Midbrain (tissue), 1 donor: ENCODE results near the gene OGDHL.
"Not testable (repeated sequence)": the region's sequence is repeated elsewhere in the genome, so short reads cannot be mapped to it uniquely, and the experiment has no call there.

Experiments used
- DNase-seq: peaks from one replicate; lab custom pipeline; 2025; lab: John Stamatoyannopoulos, UW

Gene OGDHL

DNA sequence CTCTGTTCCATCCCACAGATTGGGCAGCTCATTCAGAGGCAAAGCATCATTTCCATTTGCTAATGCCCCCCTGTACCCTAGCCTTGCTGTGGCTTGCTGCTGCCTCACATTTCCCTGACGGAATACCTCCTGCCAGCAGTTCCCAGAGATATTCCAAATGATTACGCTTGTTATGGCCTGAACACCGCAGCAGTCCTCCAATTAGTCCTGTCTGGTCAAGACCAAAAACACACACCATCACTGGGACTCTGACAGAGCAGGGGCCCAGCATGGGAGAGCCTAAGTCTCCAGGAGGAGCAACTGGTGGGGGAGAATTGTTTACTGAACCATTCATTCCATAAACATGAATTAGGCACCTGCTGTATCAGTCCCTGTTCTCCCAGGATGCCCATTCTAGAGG is 6.1 kb downstream of the OGDHL start:
- DNase-seq: no peak

DNA sequence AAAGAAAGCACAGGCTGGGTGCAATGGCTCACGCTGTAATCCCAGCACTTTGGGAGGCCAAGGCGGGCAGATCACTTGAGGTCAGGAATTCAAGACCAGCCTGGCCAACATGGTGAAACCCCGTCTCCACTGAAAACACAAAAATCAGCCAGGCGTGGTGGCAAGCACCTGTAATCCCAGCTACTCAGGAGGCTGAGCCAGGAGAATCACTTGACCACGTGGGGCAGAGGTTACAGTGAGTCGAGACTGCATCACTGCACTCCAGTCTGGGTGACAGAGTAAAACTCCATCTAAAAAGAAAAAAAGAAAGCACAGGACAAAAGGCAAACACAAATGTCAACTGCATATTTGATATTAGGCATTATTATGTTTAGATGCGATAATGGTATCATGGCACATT is 7.2 kb downstream of the OGDHL start:
- DNase-seq: not testable (repeated sequence)

DNA sequence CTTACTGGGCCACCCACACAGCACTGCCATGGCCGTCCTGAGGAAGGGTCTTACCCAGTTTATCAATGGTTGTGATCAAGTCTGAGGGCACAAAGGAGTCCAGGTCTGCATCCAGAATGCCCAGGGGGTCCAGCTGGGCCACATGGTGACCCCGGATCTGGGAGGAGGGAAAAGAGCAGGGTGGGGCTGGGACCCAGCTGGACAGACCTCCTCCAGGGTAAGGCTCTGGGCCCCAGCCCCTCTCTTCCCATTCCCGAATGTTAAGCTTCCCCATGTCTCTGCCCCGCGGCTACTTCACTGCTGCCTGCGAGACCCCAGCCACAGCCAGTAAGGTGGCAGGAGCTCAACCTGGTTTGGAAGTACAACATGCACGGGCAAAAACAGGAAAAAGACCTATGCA is 9.5 kb downstream of the OGDHL start:
- no peak for DNase-seq

DNA sequence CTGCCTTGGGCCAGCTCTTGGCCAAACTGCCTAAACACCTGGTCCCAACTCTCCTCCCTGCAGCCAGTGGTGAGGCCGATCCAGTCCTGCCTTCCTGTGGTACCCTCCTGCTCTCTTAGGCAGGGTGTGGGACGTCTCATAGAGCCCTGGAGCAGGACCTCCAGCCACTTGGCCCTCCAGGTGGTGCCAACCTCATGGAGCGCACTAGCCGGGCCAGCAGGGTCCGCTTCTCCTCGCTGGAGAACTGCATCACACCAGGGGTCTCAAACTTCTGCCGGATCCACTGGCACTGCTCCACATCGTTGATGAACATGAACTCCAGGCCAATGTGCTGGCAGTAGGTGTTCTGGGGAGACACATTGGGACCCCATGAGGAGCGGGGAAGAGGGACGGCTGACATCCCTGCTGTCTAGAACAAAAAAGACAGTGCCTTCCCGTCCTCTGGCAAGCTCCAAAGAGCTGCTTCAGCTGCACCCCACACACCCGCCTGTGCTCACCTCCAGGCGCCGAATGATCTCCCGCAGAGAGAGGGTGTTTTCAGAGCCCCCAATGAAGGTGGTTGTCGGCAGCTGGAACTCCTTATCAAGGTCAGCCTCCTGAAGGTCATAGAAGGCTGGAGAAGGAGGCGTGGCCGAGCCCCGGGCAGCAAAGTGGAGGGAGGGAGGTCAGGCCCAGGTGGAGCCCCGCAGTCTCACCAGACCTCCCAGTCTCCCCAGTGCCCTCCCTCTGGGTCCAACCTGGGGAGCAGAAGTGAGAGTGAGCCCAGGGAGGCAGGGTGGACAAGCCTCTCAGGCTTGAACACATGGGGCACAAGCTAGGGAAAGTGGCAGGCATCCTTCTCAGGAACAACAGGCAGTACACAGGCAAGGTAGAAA is 10.2 kb downstream of the OGDHL start:
- DNase-seq: no peak

DNA sequence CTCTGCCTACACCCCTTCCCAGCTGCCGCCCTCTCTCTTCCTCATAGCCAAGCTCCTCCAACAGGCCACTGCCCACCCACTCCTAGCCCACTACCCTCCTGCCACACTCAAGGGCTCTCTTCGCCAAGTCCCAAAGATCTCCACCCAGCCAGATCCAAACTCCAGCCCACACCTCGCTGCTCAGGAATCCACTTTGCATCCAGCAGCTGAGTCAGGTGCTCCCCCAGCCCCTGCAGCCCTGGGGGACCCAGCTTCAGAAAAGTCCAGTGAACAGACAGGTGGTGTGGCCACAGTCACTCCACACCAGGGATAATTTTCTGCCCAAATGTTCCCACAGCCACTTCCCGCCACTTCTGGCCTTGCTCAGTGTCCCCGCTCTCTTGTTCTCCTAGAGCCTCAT is 10.9 kb downstream of the OGDHL start:
- no peak for DNase-seq

DNA sequence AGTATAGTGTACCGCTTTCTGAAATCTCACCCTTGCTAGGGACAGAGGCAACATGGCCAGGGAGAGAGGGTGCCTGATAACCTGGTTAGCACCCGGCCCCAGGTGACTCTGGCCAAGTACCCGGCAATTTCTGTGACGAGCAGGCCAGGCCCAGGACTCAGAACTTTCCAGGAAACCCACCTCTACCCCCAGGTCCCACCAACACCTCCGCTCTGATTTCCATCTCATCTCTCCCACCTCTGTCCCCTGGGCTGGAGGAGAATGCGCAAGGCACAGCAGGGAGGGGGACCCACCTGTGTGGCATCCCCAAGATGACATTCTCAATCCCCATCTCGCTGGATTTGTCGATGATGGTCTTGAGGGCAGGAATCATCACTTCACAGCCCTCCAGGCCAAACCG is 11.6 kb downstream of the OGDHL start:
- no peak for DNase-seq

DNA sequence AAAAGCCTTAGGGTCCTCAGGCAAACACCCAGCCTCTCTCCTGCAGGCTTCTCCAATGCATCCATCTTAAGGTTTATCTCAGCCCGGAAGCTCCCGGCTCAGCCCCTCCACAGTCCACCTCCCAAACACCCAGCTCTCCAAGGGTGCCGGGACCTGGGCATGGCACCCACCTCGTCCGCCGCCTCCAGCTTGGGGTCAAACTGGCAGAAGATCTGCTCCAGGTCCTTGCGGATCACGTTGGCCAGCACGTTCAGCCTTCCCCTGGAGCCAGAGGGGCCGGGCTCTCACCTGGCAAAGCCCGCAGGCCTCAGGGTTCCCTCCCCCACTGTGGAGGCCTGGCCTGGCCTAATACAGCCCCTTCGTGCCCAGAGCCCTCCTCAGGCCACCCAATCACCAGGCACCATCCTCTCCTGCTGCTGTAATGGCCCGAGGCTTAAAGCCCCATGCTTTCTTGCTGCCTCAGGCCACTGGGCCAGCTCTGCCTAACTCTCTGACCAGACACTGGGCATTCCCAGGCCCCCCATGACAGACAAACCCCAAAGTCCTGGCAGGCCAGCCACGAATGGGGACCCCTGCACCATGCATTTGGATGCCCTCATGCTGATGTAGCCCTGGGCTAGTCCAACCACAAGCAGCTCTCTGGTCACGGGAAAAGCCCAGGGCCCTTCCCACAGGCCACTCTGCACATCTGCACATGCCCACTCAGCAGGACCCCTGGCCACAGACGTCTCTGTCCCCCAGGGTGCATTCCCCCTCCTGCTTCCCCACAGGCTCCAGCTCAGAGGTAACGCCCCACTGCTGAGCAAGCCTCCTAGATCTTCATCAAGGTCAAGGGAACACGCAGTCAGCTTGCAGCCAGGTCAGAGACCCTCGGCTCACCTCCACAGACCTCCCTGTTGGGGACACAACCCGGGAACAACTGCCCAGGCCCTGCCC is 12.3 kb downstream of the OGDHL start:
- DNase-seq: no peak

DNA sequence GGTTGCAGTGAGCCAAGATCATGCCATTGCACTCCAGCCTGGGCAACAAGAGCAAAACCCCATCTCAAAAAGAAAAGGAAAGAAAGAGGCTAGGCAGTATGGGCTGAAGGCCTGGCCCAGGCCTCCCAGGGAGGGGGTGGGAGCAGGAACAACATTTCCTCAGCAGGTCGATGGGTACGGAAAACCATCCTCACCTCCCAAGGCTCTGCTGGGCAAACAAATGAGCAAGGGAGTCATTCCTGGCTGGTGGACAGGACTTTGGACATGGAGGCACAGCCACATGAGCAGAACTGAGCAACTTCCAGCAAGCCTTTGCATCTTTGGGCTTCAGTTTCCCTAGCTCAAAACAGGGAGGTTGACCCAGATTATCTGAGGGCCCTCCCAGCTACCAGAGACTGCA is 13.0 kb downstream of the OGDHL start:
- no peak for DNase-seq

DNA sequence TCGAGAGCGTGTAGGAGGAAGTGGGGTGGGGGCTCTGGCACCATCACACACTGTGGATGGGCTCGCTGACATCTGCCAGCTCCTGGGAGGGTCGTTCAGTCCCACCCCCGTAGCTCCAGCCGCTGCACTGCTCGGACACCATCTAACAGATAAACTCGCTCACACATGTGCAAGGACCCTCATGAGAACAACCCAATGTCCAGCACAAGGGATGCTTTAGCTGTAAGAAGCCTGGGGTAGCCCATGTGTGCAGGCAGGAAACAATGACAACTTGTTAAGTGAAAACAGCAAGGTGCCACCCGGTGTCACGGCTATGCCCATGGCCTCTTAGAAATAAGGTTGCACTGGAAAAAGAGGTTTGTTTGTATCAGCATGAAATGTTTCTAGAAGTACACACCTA is 14.1 kb downstream of the OGDHL start:
- DNase-seq: no peak

DNA sequence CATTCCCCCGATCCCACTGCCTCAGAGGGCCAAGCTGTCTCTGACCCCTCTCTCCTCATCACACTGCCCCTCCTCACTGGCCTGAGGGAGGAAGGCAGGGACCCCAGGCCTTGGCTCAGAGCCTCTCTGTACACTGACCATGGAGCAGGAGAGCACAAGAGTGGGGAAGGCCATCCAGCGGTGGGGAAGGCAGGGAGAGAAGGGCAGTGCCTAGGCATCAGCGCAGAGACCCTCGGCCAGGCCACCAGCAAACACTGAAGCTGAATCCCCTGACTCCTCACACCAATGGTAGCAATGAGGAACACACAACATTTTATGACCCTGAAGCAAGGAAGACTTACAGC is 14.8 kb downstream of the OGDHL start:
- DNase-seq: no peak

DNA sequence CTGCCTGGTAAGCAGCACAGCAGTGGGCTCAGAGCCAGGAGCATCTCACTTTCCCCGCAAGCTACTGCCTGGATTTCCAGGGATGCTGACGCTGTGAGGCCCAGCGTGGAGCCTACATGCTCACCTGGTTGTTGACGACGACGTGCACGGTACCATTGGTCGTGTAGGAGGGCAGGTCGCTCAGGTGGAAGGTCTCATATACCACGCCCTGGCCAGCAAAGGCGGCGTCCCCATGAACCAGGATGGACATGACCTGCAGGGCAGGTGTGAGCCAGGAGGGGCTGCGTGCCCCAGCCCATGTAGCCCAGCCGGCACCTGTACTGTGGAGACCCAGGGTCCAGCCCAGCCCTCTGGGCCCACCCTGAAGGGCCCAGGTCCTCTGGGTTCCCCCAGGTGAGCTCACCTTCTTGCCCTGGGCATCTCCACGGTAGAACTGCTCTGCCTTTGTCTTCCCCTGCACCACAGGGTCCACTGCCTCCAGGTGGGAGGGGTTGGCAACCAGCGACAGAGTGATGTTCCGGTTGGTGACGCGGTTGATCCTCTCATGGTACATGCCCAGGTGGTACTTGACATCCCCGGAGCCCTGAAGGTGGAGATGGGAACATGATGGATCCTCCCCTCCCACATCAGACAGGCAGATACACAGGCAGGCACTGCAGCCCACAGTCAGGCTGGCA is 15.4 kb downstream of the OGDHL start:
- no peak for DNase-seq

DNA sequence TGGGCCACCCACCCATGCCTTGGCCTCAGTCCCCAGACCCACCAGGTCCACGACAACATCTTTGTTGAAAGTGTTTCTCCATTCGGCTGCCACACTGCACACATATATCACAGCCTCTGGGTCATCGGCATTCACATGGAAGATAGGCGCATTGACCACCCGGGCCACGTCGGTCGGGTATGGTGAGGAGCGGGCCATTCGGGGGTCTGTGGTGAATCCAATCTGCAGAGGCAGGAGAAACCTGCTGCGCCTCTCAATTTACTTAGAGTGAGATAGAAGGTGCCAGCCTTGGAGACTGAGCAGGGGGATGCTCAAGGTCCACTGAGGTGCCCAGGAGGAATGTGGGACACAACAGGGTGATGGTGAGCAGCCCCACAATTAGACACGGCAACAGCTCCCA is 16.4 kb downstream of the OGDHL start:
- no peak for DNase-seq

DNA sequence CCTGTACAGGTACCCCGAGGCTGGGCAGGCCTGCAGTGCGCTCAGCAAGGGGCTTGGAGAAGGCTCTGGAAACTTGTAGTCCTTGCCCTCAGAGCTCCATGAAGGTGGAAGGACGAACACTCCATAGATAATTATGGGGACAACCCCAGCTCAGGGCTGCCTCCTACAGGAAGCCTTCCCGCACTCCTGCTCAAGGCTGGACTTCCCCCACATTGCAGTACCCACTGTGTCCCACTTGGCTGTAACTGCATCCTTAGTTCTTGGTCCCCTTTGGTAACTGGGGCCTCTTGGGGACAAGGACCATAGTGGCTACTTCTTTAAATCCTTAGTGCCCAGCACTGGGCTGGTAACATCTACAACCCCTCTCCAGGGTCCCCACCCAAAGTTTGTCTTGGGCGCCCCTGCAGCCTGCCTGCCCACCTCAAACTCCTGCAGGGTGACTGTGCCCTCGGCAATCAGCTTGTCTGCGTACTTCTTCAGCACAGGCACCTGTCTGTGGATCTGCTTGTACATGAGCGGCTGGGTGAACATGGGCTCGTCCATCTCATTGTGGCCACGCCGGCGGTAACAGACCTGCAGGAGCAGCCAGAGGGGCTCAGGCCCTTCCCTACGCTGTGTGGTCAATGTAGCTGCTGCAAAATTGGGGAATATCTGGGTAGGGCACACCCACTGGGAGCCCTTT is 17.1 kb downstream of the OGDHL start:
- DNase-seq: no peak

DNA sequence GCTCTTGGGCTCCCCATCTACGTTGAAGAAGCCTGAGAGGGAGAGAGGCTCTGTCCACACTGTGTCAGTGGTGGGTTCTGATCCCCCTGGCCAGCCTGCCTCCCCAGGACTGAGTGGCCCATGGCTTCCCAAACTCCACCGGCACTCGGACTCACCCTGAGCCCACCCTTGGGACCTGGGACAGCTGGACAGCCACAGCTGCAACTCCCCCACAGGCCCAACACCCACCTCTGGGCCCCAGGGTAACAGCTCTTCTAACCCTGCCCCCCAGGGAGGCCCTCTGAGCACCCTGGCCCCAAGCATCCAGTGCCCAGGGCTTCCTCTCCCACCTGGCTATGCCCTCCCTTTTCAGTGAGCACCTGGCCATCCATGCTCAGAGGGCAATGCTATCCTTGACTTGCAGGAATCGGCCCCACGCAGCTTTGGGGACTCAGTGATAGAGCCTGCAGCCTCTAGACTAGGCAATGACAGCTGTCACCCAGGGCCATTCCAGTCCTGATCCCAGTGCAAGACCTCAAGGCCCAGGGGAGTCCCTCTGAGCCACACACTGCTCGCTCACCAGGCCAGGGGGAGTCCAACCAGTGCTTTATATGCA is 17.9 kb downstream of the OGDHL start:
- DNase-seq: no peak

DNA sequence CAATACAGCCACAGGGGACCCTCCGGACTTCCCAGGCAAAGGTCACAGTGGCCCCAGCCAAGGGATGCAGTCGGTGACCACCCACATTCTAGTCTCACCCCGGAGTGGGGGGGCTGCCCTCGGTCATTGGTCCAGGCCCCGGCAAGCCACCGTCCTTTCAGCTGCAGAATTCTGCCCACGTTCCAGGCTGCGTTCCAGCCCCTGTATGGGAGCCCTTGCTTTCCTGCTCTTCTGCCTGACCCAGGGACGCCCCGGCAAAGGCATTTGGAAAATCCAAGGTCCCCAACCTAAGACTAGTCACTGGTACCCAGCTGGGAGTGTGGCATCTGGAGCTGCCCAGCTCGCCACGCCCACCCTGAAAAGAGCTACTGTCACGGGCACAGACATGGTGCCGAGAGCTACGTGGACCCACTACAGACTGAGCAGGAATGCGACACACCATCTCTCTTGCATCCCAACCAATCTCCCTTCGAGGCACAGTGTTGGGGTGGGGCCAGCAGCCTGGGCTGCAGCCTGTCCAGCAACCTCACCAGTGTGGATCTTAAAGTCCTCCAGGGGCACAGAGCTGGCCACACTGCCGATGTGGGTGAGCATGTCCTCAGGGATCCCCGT is 18.6 kb downstream of the OGDHL start:
- DNase-seq: no peak

DNA sequence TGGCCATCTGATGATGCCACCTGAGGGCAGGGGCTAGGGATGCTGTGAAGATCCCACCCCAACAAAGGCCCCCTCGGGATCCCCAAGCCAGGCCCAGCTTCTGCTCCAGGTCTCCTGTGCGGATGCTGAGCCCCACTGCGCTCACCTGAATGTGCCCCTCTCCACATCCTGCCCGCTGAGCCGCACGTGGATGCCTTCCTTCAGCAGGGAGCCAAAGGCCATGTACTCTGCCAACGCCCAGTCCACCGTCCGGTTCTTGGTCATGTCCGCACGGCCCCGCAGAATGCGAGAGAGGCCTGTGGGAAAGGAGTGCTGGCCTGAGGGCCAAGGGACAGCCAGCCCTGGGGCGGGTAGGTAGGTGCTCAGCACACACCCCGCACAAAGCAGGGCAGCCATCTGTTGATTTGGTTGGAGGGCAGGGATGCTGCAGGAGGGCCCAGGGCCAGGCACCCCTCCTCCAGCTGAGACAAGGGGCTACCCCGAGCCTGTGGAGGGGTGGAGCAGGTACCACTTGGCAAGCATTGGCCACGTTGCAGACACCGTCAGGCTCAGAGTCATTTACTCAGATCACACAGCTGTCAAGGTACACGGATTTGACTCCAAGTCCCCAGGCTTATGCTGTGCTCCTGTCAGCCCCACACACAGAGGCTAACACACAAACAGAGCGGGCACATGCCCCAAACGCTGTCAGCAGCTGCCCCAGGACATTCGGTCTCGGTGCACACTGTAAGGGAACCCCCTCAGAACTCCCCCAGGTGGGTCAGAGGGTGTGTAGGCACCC is 19.2 kb downstream of the OGDHL start:
- DNase-seq: no peak

DNA sequence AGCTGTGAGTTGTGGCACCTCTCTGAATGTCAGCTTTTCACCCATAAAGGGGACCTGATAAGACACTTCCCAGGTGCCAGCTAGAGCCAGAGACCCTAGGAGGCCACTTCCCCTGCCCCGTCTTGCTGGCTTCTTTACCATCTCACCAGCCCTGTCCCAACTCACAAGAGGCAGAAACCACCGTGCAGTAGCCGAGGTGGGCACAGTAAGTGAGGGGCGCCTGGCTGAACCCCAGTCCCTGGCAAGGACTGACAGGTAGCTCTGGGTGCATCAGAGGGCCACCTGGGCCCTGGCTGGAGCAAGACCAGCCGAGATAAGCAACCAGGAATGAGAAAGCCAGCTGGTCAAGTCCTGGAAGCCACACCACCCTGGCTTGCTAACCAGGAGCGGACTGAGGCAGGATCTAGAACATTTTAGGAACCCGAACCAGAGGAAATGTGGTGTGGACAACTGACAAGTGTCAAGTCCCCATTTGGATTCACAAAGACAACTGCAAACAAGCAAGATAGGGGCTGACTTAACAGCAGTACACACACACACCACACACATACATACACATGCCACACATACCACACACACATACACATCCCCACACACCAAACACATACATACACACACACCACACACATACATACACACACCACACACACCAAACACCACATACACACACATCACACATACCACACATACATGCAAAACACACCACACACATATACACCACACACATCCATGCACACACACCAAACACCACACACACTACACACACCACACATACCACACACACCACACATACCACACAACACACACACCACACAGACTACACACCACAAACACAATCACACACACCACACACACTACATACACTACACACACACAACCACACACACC is 20.8 kb downstream of the OGDHL start:
- DNase-seq: no peak

DNA sequence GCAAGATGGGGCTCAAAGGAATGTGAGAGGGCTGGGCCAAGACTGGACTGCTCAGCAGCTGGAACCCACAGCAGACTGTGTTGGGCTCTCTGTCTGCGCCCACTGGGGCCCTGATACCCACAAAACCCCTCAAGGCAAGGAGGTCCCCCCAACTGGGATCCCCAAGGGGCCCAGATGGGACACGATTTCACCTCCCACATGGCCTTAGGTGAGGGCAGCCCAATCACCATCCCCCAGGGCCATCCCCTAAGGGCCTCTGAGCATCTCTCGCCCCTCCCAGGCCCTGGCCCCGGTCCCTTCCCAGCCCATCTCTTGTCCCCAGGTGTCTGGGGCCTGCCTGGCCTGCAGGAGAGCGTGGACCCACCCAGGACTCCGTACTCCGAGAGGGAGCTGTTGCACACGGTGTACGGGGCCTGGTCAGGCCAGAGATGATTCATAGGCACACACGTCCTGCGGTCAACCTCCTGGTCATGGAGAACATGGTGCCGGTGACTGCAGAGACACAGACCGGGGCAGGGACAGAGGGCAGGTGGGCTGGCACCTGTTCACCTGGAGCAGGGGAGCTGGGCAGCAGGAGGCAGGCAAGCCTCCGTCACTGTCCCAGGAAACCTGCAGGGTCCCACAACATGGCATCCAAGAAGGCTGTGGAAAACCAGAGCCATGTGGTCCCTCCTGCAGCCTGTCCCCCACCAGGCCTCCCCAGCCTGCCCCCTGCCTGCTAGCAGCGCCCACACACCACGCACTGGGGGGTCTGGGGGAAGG is 21.6 kb downstream of the OGDHL start:
- no peak for DNase-seq

DNA sequence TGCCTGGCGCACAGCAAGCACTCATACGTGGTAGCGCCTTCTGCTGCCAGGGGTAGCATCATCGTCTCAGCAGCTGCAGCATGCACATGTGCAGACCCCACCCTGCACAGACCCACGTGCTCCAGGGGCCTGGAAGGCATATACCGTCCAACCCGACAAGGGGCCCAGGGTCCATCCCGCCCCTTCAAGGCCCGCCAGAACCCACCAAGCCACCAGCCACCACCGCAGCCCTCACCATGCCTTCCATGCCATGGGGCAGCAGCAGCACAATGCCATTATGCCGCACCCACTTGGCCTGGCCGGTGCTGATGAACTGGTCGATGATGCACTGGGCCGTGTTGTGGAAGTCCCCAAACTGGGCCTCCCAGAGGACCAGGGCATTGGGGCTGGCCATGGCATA is 22.7 kb downstream of the OGDHL start:
- no peak for DNase-seq
